ENCODE data around the gene PALD1.

GRCh38 chr10:70536196-70536861 is 57.8 kb downstream of the PALD1 start:
- TF ChIP-seq, protein P1, sequence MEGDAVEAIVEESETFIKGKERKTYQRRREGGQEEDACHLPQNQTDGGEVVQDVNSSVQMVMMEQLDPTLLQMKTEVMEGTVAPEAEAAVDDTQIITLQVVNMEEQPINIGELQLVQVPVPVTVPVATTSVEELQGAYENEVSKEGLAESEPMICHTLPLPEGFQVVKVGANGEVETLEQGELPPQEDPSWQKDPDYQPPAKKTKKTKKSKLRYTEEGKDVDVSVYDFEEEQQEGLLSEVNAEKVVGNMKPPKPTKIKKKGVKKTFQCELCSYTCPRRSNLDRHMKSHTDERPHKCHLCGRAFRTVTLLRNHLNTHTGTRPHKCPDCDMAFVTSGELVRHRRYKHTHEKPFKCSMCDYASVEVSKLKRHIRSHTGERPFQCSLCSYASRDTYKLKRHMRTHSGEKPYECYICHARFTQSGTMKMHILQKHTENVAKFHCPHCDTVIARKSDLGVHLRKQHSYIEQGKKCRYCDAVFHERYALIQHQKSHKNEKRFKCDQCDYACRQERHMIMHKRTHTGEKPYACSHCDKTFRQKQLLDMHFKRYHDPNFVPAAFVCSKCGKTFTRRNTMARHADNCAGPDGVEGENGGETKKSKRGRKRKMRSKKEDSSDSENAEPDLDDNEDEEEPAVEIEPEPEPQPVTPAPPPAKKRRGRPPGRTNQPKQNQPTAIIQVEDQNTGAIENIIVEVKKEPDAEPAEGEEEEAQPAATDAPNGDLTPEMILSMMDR (IDR thresholded peaks at IDR 0.05) = no peak
- no peak for TF ChIP-seq POLR2A (IDR thresholded peaks at IDR 0.05)

Data from testis (tissue), 2 donors.